HL-60/S4 (cell line): ENCODE measurements around the gene FGF21.

Experiments
- in situ Hi-C: fragments of 300-500 bp; cut with MboI; formaldehyde crosslinking; loops from 2 replicates; pipeline ENCODE4 v1.14.3; 2022; ENCODE audit warnings: low sequenced_read_pairs

Gene FGF21

DNA sequence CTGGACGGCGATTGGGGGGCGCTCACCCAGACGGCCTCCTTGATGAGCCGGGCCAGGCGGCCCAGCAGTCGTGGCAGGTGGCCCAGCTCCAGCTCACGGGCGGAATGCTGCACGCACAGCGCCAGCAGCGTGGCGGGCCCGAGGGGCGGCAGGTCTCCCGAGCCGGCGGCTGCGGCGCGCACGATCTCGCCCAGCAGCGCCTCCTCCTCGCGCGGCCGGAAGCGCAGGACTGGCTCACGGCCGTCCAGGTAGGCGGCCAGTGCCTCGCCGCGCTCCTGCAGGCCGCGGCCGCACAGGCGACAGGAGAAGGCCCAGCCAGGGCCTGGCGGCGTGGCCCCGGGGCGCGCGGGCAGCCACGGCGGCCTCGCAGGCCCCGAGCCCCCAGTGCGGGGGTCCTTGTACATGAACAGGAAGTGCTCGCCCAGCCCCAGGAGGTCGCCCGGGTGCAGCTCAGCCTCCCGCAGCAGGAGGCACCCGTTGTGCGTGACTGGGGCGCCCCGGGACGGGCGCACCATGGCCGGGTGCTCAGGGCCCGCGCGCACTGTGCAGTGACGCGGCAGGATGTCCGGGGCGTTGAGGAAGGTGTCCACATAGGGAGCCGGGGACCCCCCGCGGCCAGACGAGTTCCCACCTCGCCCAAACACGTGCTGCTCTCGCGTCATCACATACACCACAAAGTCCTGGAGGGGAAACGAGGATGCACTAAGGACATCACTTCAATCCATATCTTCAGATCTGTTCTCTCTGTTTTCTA is 26.2 kb upstream of the FGF21 start:
- in situ Hi-C loops: no loop called here

DNA sequence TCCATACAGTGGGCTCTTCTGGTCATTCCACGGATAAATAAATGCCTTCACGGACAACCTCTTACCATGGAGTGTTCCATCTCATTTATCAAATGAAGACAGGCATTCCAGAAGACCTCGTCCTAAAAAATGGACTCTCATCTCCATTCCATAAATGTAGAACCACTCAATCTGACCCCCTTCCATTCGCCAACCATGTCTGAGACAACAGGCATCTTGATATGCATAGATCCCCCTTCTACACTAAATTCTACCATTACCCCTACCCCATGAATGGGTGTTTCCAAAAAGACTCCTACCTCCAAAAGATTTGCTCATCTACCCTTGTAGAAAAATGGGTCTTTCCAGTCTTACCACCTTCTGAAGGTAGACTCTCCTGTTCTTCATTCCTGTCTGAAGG is 23.9 kb upstream of the FGF21 start:
- in situ Hi-C loops: no loop called here

DNA sequence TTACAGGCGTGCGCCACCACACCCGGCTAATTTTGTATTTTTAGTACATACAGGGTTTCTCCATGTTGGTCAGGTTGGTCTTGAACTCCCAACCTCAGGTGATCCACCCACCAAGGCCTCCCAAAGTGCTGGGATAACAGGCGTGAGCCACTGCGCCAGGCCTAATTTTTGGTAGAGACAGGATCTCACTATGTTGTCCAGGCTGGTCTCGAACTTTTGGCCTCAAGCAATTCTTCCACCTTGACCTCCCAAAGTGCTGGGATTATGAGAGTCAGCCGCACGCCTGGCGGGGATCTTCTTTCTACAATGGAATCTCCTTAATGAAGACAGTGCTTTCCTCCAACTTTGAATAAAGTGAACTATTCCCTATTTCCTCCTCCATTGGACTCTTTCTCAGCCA is 20.7 kb upstream of the FGF21 start:
- in situ Hi-C loops: no loop called here

GRCh38 chr19:48735031-48735615 is 20.2 kb upstream of the FGF21 start:
- in situ Hi-C loops: no loop called here

DNA sequence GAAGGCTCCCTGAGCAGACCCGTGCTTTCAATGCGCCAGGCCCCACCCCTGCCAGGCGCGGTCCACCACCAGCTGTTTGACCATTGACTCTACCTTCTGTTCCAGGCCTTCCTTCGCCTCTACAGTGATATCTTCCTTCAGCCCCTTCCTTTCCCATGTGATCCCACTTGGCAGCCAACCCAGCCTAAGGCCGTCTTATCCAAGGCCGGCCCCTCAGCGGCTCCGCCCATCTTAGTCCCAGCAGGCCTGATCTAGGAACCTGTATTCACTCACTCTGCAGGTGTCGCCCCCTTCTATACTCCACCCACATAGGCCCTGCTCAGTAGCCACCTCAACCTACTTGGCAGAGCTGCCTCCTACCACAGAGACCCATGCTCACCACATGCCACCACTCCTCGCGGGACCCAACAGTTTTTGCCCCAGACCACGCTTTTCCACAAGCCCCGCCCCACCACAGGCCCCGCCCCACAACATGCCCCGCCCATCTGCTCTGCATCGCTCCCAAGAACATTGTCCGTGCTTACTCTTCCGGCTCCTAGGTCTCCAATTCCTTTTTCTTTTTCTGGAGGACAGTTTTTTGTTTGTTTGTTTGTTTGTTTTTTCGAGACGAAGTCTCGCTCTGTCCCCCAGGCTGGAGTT is 17.8 kb upstream of the FGF21 start:
- in situ Hi-C loops: no loop called here

DNA sequence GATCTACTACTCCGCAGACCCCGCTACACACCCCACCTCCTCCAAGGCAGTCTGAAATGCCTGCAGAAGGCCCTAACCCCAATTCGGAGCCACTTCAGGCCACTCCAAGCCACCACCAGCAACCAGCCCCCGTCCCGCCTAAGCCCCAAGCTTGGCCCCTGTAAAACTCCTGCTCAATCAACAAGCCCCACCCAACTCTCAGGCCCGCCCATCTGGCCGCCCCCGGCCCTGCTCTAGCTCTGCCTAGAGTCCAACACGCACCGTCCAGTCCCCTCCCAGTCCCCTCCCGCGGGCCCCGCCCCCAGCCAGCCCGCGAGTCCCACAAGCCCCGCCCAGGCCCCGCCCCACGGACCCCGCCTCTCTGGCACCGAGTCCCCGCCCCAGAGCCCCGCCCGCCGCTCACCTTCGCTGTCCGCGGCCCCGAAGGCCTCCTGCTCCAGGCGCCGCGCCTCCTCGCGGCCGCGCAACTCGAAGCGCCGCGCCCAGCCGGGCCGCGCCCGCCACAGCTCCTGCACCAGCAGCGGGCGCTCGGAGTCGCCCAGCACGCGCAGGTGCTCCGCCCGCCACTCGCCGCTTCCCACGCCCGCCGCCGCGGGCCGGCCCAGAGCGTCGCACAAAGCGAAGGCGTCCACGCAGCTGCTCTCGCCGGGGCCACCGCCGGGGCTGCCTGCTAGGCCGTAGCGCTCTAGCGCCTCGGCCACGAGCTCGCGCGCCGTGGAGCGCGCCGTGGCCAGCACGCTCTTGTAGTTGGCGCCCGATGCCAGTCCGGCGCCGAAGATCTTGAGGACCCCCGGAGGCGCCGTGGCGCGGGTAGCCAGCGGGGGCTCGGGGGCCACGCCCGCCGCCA is 16.5 kb upstream of the FGF21 start:
- in situ Hi-C loops: no loop called here

DNA sequence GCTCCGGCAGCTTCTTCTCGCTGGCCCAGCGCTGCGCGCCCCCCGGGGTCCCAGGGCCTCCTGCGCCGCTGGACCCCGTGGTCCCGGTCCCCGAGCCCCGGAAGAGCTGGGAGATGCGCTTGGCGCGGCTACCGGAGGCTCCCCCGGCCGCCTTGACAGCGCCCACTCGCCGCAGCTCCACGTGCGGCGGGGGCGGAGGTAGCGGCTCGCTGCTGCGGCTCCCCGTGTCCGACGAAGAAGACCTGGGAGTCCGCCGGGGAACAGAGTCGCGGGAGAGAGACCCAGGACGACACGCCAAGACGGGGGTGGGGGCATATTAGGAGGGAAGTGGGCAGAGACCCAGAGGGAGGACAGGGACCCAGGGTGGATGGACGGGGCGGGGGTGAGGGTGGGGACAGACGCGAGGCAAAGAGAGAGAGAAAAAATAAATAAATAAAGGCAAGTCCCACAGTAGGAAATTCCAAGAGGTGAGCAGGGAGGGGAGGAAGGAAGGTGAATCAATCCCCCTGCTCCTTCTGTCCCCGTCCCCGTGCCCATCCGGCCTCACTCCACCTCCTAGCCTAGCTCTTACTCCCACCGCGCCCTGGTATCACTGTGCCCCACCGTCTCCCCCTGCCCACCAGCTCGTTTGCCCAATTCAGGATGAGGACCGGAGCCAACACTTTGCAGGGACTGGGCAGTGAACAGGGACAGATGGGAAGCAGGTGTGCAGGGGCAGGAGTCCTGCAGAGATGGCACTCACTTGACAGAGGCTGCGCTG is 15.7 kb upstream of the FGF21 start:
- in situ Hi-C loops: no loop called here

- in situ Hi-C loops: no loop called here
Measured at GRCh38 chr19:48740164-48740972, 15.0 kb upstream of the FGF21 start, which contains the start of gene RASIP1. TSS of gene RASIP1 (minus strand) at chr19:48740610. CDS start at chr19:48740282, 328 bp downstream.

DNA sequence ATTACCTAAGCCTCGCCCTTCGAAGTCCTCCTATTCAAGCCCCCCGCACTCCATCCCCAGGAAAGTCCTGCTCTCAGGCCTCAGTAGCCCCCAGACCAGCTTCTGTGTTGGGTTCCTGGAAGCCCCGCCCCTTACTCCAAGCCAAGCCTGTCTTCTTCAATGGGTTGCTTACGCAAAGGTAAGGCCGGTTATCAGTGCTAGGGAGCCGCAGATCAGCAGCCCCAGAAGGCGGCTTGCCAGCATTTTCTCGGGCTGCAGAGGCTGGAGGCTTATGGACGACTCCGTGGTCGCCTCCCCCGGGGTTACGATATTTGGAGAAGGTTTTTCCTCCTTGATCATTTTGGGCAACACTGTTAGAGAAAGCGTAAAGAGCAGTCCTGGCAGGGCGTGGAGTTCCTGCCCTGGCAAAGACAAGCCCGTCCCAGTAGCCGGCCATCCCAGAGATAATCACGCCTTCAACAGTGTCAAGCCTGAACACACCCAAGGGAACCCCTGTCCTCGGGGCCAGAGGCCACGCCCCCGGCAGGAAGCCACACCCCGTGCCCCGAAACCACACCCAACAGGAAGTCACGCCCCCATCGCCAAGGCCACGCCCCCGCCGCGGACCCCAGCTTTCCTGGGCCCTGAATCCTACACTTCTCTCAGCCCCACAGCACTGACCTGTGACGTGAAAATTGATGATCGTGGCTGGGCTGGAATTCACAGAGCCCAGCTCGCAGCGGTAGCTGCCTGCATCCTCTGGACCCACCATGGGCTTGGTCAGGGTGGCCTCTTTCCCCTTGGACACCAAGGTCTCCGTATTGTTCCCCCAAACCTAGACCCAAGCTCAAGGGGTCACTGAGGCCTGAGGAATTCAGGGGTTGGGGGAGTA is 14.0 kb upstream of the FGF21 start:
- in situ Hi-C loops: no loop called here

GRCh38 chr19:48742096-48742495 is 13.2 kb upstream of the FGF21 start:
- in situ Hi-C loops: no loop called here

- in situ Hi-C loops: no loop called here
Measured at GRCh38 chr19:48745208-48745995, 9.9 kb upstream of the FGF21 start.

GRCh38 chr19:48746110-48746509 is 9.2 kb upstream of the FGF21 start:
- in situ Hi-C loops: no loop called here

DNA sequence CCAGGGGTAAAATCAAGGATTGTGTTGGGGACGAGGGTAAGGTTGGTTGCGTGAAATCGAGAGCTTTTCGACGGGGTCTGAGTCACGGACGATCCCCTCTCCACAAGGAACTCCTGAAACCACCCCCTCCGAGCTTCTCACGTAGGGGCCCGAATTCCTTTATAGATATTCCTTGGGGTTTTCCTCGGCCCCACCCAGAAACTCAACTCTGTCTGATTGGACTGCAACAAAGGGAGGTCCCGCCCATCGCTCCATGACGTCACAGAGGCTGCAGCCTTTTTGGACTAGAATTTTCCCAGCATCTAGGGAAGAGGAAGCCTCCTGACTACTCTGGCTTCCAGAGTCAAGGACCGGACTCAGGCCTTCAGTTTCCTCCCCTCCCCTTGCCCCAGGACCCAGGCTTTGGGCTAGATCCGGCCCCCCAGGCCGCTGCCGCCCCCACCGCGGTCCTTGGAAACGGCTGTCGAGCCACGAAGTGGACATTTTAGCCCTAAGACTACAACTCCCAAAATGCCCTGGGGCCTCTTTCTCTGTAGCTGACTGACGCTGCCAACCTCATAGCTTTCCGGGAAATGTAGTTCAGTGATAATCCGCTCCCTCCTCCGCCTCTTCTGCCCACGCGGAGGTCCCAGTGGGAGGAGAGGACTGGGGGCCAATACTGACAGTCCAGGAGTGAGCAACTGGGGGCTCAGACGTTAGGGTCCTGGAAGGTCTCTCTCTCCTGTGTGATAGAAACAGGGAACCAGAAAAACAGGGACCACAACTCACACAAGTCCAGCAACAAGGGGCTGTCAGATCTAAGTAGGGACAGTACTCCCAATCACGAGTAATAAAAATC is 8.4 kb upstream of the FGF21 start, which contains the start of gene IZUMO1:
TSS of gene IZUMO1 (minus strand) at position 172 of the 838 bp plus-strand sequence. CDS start 1,050 bp downstream, outside the sequence.
- in situ Hi-C loops: no loop called here

DNA sequence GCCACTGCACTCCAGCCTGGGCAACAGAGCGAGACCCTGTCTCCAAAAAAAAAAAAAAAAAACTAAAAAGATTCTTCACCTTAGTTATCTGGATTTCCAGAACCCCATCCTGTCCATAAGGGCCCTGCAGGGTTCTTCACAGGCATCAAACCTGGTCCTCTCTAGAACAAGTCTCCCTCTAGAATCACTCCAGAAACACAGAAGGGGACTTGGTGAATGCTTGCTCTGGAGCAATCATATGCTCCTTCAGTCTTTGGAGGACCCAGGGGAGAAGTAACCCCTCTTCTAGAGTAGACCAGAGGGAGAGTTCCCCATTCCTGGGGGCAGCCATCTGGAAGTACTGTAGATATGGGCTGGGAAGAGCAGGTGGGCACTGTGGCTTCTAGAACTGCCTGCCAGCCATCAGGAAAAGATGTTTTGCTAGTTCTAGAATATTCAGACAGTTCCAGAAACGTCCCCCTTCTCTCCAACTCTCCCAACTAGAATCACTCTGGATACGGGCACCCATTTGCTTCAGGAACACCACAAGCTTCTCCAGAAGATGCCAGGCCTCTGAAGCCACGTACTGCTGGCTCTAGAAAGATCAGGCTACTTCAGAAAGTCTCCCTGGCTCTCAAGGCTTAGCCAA is 5.6 kb upstream of the FGF21 start:
- in situ Hi-C loops: no loop called here

- in situ Hi-C loops: no loop called here
Measured at GRCh38 chr19:48750351-48750750, 5.0 kb upstream of the FGF21 start.

GRCh38 chr19:48750771-48751504 is 4.4 kb upstream of the FGF21 start:
- in situ Hi-C loops: no loop called here
